ENCODE measurements around the gene ERICH2.

The ERICH2 gene

GRCh38 chr2:170823898-170824215 is 53.7 kb downstream of the ERICH2 start:
- H3K9me3 ChIP-seq (ENCODE audit: control insufficient read depth in 2 of 2, low read length in 2 of 2) = no peaks in the 10 kb centered on the region
- H3K9ac ChIP-seq (ENCODE audit: low read length in 2 of 2) = no peak overlapping the region
- peaks cover 41% of the 10 kb centered on the region for H3K4me1 ChIP-seq (ENCODE audit: control insufficient read depth, insufficient read depth, low read length)
- H3K27ac ChIP-seq (ENCODE audit: low read length) = no peak overlapping the region
- peak overlapping the region in 1 of 2 donors; percentile 8 for H3K4me3 ChIP-seq (ENCODE audit: low read length in 2 of 2)
- no peaks in the 10 kb centered on the region for H3K36me3 ChIP-seq (ENCODE audit: control insufficient read depth in 2 of 2, insufficient read depth in 2 of 2, low read length in 2 of 2)
- peaks cover 58 to 67% of the 10 kb centered on the region in 2 donors for H3K27me3 ChIP-seq (ENCODE audit: control insufficient read depth in 1 of 2, insufficient read depth in 2 of 2, low read length in 2 of 2)

- Histone ChIP-seq H3K4me1 (ENCODE audit: control insufficient read depth, insufficient read depth, low read length) (peaks cover 39% of the 10 kb centered on the region), H3K36me3 (ENCODE audit: control insufficient read depth in 2 of 2, insufficient read depth in 2 of 2, low read length in 2 of 2) (no peaks in the 10 kb centered on the region), H3K27me3 (ENCODE audit: control insufficient read depth in 1 of 2, insufficient read depth in 2 of 2, low read length in 2 of 2) (peaks cover 53 to 59% of the 10 kb centered on the region in 2 donors), H3K9me3 (ENCODE audit: control insufficient read depth in 2 of 2, low read length in 2 of 2) (no peaks in the 10 kb centered on the region), H3K9ac (ENCODE audit: low read length in 2 of 2) (no peak overlapping the region), H3K27ac (ENCODE audit: low read length) (no peak overlapping the region), H3K4me3 (ENCODE audit: low read length in 2 of 2) (no peak overlapping the region)
Measured at GRCh38 chr2:170824526-170825015, 54.4 kb downstream of the ERICH2 start.

- Histone ChIP-seq H3K27ac (ENCODE audit: low read length) (no peak overlapping the region), H3K9me3 (ENCODE audit: control insufficient read depth in 2 of 2, low read length in 2 of 2) (no peaks in the 10 kb centered on the region), H3K9ac (ENCODE audit: low read length in 2 of 2) (no peak overlapping the region), H3K4me3 (ENCODE audit: low read length in 2 of 2) (no peak overlapping the region), H3K27me3 (ENCODE audit: control insufficient read depth in 1 of 2, insufficient read depth in 2 of 2, low read length in 2 of 2) (peaks cover 24 to 34% of the 10 kb centered on the region in 2 donors), H3K36me3 (ENCODE audit: control insufficient read depth in 2 of 2, insufficient read depth in 2 of 2, low read length in 2 of 2) (no peaks in the 10 kb centered on the region), H3K4me1 (ENCODE audit: control insufficient read depth, insufficient read depth, low read length) (peaks cover 8% of the 10 kb centered on the region)
Measured at GRCh38 chr2:170827841-170828532, 57.8 kb downstream of the ERICH2 start.

GRCh38 chr2:170828533-170828916 is 58.3 kb downstream of the ERICH2 start:
- H3K9me3 ChIP-seq (ENCODE audit: control insufficient read depth in 2 of 2, low read length in 2 of 2) = no peaks in the 10 kb centered on the region
- H3K9ac ChIP-seq (ENCODE audit: low read length in 2 of 2) = no peak overlapping the region
- H3K4me1 ChIP-seq (ENCODE audit: control insufficient read depth, insufficient read depth, low read length) = peaks cover 5% of the 10 kb centered on the region
- H3K36me3 ChIP-seq (ENCODE audit: control insufficient read depth in 2 of 2, insufficient read depth in 2 of 2, low read length in 2 of 2) = no peaks in the 10 kb centered on the region
- no peak overlapping the region for H3K4me3 ChIP-seq (ENCODE audit: low read length in 2 of 2)
- H3K27me3 ChIP-seq (ENCODE audit: control insufficient read depth in 1 of 2, insufficient read depth in 2 of 2, low read length in 2 of 2) = peaks cover 24 to 31% of the 10 kb centered on the region in 2 donors
- H3K27ac ChIP-seq (ENCODE audit: low read length) = no peak overlapping the region

GRCh38 chr2:170829036-170829435 is 58.9 kb downstream of the ERICH2 start:
- Histone ChIP-seq H3K4me1 (ENCODE audit: control insufficient read depth, insufficient read depth, low read length) (no peaks in the 10 kb centered on the region), H3K4me3 (ENCODE audit: low read length in 2 of 2) (no peak overlapping the region), H3K9me3 (ENCODE audit: control insufficient read depth in 2 of 2, low read length in 2 of 2) (no peaks in the 10 kb centered on the region), H3K27ac (ENCODE audit: low read length) (no peak overlapping the region), H3K36me3 (ENCODE audit: control insufficient read depth in 2 of 2, insufficient read depth in 2 of 2, low read length in 2 of 2) (no peaks in the 10 kb centered on the region), H3K9ac (ENCODE audit: low read length in 2 of 2) (no peak overlapping the region), H3K27me3 (ENCODE audit: control insufficient read depth in 1 of 2, insufficient read depth in 2 of 2, low read length in 2 of 2) (peaks cover 19 to 26% of the 10 kb centered on the region in 2 donors)

GRCh38 chr2:170830166-170830565 is 60.0 kb downstream of the ERICH2 start:
- H3K27me3 ChIP-seq (ENCODE audit: control insufficient read depth in 1 of 2, insufficient read depth in 2 of 2, low read length in 2 of 2) = peaks cover 13 to 18% of the 10 kb centered on the region in 2 donors

GRCh38 chr2:170831115-170831514 is 60.9 kb downstream of the ERICH2 start:
- H3K4me1 ChIP-seq (ENCODE audit: control insufficient read depth, insufficient read depth, low read length) = no peaks in the 10 kb centered on the region
- no peaks in the 10 kb centered on the region for H3K9me3 ChIP-seq (ENCODE audit: control insufficient read depth in 2 of 2, low read length in 2 of 2)
- no peaks in the 10 kb centered on the region for H3K36me3 ChIP-seq (ENCODE audit: control insufficient read depth in 2 of 2, insufficient read depth in 2 of 2, low read length in 2 of 2)
- no peak overlapping the region for H3K4me3 ChIP-seq (ENCODE audit: low read length in 2 of 2)
- H3K27me3 ChIP-seq (ENCODE audit: control insufficient read depth in 1 of 2, insufficient read depth in 2 of 2, low read length in 2 of 2) = peaks cover 13 to 14% of the 10 kb centered on the region in 2 donors
- H3K9ac ChIP-seq (ENCODE audit: low read length in 2 of 2) = no peak overlapping the region
- no peak overlapping the region for H3K27ac ChIP-seq (ENCODE audit: low read length)

More at GRCh38 chr2:170830166-170830565, 60.0 kb downstream of the ERICH2 start:
- H3K4me1 ChIP-seq (ENCODE audit: control insufficient read depth, insufficient read depth, low read length) = no peaks in the 10 kb centered on the region
- no peaks in the 10 kb centered on the region for H3K36me3 ChIP-seq (ENCODE audit: control insufficient read depth in 2 of 2, insufficient read depth in 2 of 2, low read length in 2 of 2)
- H3K27ac ChIP-seq (ENCODE audit: low read length) = no peak overlapping the region
- no peak overlapping the region for H3K9ac ChIP-seq (ENCODE audit: low read length in 2 of 2)
- H3K4me3 ChIP-seq (ENCODE audit: low read length in 2 of 2) = no peak overlapping the region
- no peaks in the 10 kb centered on the region for H3K9me3 ChIP-seq (ENCODE audit: control insufficient read depth in 2 of 2, low read length in 2 of 2)

- peaks cover under 1 to 2% of the 10 kb centered on the region in 2 donors for H3K27me3 ChIP-seq (ENCODE audit: control insufficient read depth in 1 of 2, insufficient read depth in 2 of 2, low read length in 2 of 2)
- H3K36me3 ChIP-seq (ENCODE audit: control insufficient read depth in 2 of 2, insufficient read depth in 2 of 2, low read length in 2 of 2) = no peaks in the 10 kb centered on the region
- H3K27ac ChIP-seq (ENCODE audit: low read length) = no peak overlapping the region
Measured at GRCh38 chr2:170836027-170836426, 65.8 kb downstream of the ERICH2 start.

GRCh38 chr2:170840717-170841210 is 70.6 kb downstream of the ERICH2 start:
- Histone ChIP-seq H3K36me3 (ENCODE audit: control insufficient read depth in 2 of 2, insufficient read depth in 2 of 2, low read length in 2 of 2) (no peaks in the 10 kb centered on the region), H3K4me1 (ENCODE audit: control insufficient read depth, insufficient read depth, low read length) (no peaks in the 10 kb centered on the region), H3K9ac (ENCODE audit: low read length in 2 of 2) (no peak overlapping the region), H3K27ac (ENCODE audit: low read length) (no peak overlapping the region), H3K4me3 (ENCODE audit: low read length in 2 of 2) (no peak overlapping the region), H3K9me3 (ENCODE audit: control insufficient read depth in 2 of 2, low read length in 2 of 2) (no peaks in the 10 kb centered on the region), H3K27me3 (ENCODE audit: control insufficient read depth in 1 of 2, insufficient read depth in 2 of 2, low read length in 2 of 2) (peaks cover 0 to 2% of the 10 kb centered on the region in 2 donors)

More at GRCh38 chr2:170836027-170836426, 65.8 kb downstream of the ERICH2 start:
- Histone ChIP-seq H3K9me3 (ENCODE audit: control insufficient read depth in 2 of 2, low read length in 2 of 2) (no peaks in the 10 kb centered on the region), H3K4me3 (ENCODE audit: low read length in 2 of 2) (no peak overlapping the region), H3K4me1 (ENCODE audit: control insufficient read depth, insufficient read depth, low read length) (no peaks in the 10 kb centered on the region), H3K9ac (ENCODE audit: low read length in 2 of 2) (no peak overlapping the region)

- Histone ChIP-seq H3K4me1 (ENCODE audit: control insufficient read depth, insufficient read depth, low read length) (no peaks in the 10 kb centered on the region), H3K27me3 (ENCODE audit: control insufficient read depth in 1 of 2, insufficient read depth in 2 of 2, low read length in 2 of 2) (peaks cover 0 to 2% of the 10 kb centered on the region in 2 donors), H3K4me3 (ENCODE audit: low read length in 2 of 2) (no peak overlapping the region), H3K9me3 (ENCODE audit: control insufficient read depth in 2 of 2, low read length in 2 of 2) (no peaks in the 10 kb centered on the region), H3K9ac (ENCODE audit: low read length in 2 of 2) (no peak overlapping the region), H3K36me3 (ENCODE audit: control insufficient read depth in 2 of 2, insufficient read depth in 2 of 2, low read length in 2 of 2) (no peaks in the 10 kb centered on the region), H3K27ac (ENCODE audit: low read length) (no peak overlapping the region)
Measured at GRCh38 chr2:170842785-170843184, 72.6 kb downstream of the ERICH2 start.

- no peak overlapping the region for H3K27ac ChIP-seq (ENCODE audit: low read length)
- no peaks in the 10 kb centered on the region for H3K4me1 ChIP-seq (ENCODE audit: control insufficient read depth, insufficient read depth, low read length)
- no peaks in the 10 kb centered on the region for H3K36me3 ChIP-seq (ENCODE audit: control insufficient read depth in 2 of 2, insufficient read depth in 2 of 2, low read length in 2 of 2)
- H3K9ac ChIP-seq (ENCODE audit: low read length in 2 of 2) = no peak overlapping the region
- no peak overlapping the region for H3K4me3 ChIP-seq (ENCODE audit: low read length in 2 of 2)
- peaks cover 0 to 2% of the 10 kb centered on the region in 2 donors for H3K27me3 ChIP-seq (ENCODE audit: control insufficient read depth in 1 of 2, insufficient read depth in 2 of 2, low read length in 2 of 2)
- no peaks in the 10 kb centered on the region for H3K9me3 ChIP-seq (ENCODE audit: control insufficient read depth in 2 of 2, low read length in 2 of 2)
Measured at GRCh38 chr2:170843656-170844055, 73.5 kb downstream of the ERICH2 start.

Measured in stomach smooth muscle (tissue), 2 donors.